Esophagus muscularis mucosa (tissue), 4 donors: ENCODE results near the gene LRRC71. TPM values are rescaled to one million over a fixed set of nuclear protein-coding genes. Genes with fewer than 3 reads are reported as not detected.

Source experiments
- DNase-seq: peaks from one replicate; pipeline ENCODE4 v3.0.0-alpha.2; 2017; ENCODE audit errors: extremely low spot score
- H3K27ac ChIP-seq, 4 donors: fragments of 200-600 bp; sonication (generic); replicated peaks in 1 of 4; 1 replicate in 3 of 4; 2 replicates in 1 of 4; pipeline ENCODE4 v1.5.1; 2016 to 2019; ENCODE audit warnings: mild to moderate bottlenecking in 1 of 4
- H3K27me3 ChIP-seq, 4 donors: fragments of 200-600 bp; sonication (generic); one replicate each; pipeline versions ENCODE4 v1.5.1 to v1.6.0; 2016 to 2019
- H3K36me3 ChIP-seq, 4 donors: fragments of 200-600 bp; sonication (generic); one replicate each; pipeline ENCODE4 v1.5.1; 2016 to 2019
- H3K4me1 ChIP-seq, 4 donors: fragments of 200-600 bp; sonication (generic); one replicate each; pipeline ENCODE4 v1.5.1; 2016 to 2019
- H3K4me3 ChIP-seq, 4 donors: fragments of 200-600 bp; sonication (generic); 1 replicate in 2 of 4; 2 replicates in 2 of 4; pipeline ENCODE4 v1.5.1; 2016 to 2019; ENCODE audit warnings: mild to moderate bottlenecking in 4 of 4, moderate library complexity in 1 of 4
- H3K9me3 ChIP-seq, 4 donors: fragments of 200-600 bp; sonication (generic); 1 replicate in 3 of 4; 2 replicates in 1 of 4; pipeline ENCODE4 v1.5.1; 2016 to 2019
- EP300 ChIP-seq: sonication (generic); formaldehyde crosslinking; IDR thresholded peaks from one replicate; pipeline ENCODE4 v1.6.1; 2017; ENCODE audit warnings: antibody characterized with exemption
- POLR2A ChIP-seq: fragments of 450-650 bp; IDR thresholded peaks from one replicate; pipeline ENCODE4 v1.6.1; 2017; ENCODE audit warnings: antibody characterized with exemption, moderate library complexity, mild to moderate bottlenecking, low read depth
- POLR2AphosphoS5 ChIP-seq, 2 donors: sonication (generic); formaldehyde crosslinking; IDR thresholded peaks; one replicate each; pipeline ENCODE4 v1.6.1; 2017; ENCODE audit warnings: antibody characterized with exemption in 2 of 2
- WGBS: methylation state at CpG from one replicate; pipeline ENCODE4 v1.1.5; 2018; 5-methylcytosine and 5-hydroxymethylcytosine counted together
- intact Hi-C: fragments of 100-400 bp; cut with DNase I; formaldehyde crosslinking; loops from one replicate; pipeline ENCODE4 v1.15.1; 2023
- total RNA-seq, 4 donors: library from RNA; depleted of rRNA; stranded (reverse); fragments of >200 nt; gene quantifications; one replicate each; pipeline versions ENCODE4 v1.1.0 to v1.2.1, GENCODE V29; 2016
- TF ChIP-seq, protein P1 (sequence below), 3 experiments: fragments of 200-600 bp in 2 of 3; fragments of 450-650 bp in 1 of 3; sonication (generic) in 2 of 3; IDR thresholded peaks; one replicate each; pipeline ENCODE4 v1.5.1; 2017 to 2019; ENCODE audit warnings: antibody characterized with exemption in 3 of 3, mild to moderate bottlenecking in 2 of 3, moderate library complexity in 1 of 3

The LRRC71 gene
- total RNA-seq, 4 donors from 2014 or later: not detected

GRCh38 chr1:156887734-156888133 lies 32.7 kb upstream of the LRRC71 start:
- H3K4me1 ChIP-seq: peaks cover 4 to 17% (median 12%) of the 10 kb centered on the region in 4 donors
- WGBS: 59% methylated on average over 6 of the region's 6 CpGs
- H3K4me3 ChIP-seq: no peak overlapping the region
- H3K36me3 ChIP-seq: no peaks in the 10 kb centered on the region
- H3K9me3 ChIP-seq: no peaks in the 10 kb centered on the region
- H3K27ac ChIP-seq: no peak overlapping the region
- peaks cover 0 to 63% (median 3%) of the 10 kb centered on the region in 4 donors for H3K27me3 ChIP-seq
- TF ChIP-seq POLR2A (no peak), EP300 (no peak), POLR2AphosphoS5 (IDR thresholded peaks at IDR 0.05) (no peak)
- TF ChIP-seq, protein P1, sequence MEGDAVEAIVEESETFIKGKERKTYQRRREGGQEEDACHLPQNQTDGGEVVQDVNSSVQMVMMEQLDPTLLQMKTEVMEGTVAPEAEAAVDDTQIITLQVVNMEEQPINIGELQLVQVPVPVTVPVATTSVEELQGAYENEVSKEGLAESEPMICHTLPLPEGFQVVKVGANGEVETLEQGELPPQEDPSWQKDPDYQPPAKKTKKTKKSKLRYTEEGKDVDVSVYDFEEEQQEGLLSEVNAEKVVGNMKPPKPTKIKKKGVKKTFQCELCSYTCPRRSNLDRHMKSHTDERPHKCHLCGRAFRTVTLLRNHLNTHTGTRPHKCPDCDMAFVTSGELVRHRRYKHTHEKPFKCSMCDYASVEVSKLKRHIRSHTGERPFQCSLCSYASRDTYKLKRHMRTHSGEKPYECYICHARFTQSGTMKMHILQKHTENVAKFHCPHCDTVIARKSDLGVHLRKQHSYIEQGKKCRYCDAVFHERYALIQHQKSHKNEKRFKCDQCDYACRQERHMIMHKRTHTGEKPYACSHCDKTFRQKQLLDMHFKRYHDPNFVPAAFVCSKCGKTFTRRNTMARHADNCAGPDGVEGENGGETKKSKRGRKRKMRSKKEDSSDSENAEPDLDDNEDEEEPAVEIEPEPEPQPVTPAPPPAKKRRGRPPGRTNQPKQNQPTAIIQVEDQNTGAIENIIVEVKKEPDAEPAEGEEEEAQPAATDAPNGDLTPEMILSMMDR (IDR thresholded peaks at IDR 0.05): no peak
- intact Hi-C loops: loop anchor here (10.0 kb wide), 1 partner anchor 203 kb away; no protein-coding TSS in a partner anchor
- no peak for DNase-seq

DNA sequence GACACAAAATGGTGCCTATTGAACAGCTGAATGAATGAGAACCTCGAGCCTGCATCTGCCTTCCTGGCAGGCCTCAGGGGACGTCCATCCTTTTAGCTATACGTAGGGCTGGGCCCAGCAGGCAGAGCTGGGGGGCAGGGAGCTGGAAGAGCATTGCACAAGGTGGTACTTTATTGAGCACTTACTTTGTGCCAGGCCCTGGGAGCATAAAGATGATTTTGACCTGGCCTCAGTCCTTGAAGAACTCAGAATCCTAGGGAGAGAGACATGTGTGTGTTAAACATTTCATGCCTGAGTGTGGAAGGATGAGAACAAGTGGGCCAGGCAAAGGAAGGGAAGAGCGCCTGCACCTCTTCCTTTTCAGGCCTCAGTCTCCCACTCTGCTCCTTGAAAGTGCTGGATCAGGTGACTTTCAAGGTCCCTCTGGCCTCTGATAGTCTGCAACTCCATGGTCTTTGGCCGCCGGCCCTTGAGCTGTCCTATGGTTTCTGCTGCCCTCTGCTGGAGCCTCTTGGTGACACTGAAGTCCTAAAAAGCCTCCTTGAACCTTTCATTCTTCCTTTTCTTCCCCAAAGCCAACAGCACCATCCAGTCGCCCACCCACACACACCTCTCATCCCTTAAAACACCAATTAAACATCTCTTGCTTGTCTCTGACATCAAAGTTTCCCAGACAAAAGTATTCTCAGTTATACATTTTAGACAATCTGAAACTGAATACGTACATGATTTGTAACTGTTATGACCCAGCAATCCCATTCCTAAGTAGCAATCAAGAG lies 30.4 kb upstream of the LRRC71 start:
- peaks cover 12 to 31% (median 27%) of the 10 kb centered on the region in 4 donors for H3K4me1 ChIP-seq
- H3K27ac ChIP-seq: no peak overlapping the region
- peak in 1 of 2 donors; percentile 38 for TF ChIP-seq POLR2AphosphoS5 (IDR thresholded peaks at IDR 0.05)
- TF ChIP-seq, protein P1 (IDR thresholded peaks at IDR 0.05): peak; percentile 74 to 79 (median 77)
- TF ChIP-seq EP300: no peak
- WGBS: 48% methylated on average over 8 of the region's 8 CpGs
- no peaks in the 10 kb centered on the region for H3K36me3 ChIP-seq
- H3K4me3 ChIP-seq: no peak overlapping the region
- intact Hi-C loops: loop anchor here (10.0 kb wide), 1 partner anchor 205 kb away; no protein-coding TSS in a partner anchor
- H3K27me3 ChIP-seq: peaks cover 0 to 65% (median 19%) of the 10 kb centered on the region in 4 donors
- H3K9me3 ChIP-seq: no peaks in the 10 kb centered on the region
- peak; percentile 96 for DNase-seq

DNA sequence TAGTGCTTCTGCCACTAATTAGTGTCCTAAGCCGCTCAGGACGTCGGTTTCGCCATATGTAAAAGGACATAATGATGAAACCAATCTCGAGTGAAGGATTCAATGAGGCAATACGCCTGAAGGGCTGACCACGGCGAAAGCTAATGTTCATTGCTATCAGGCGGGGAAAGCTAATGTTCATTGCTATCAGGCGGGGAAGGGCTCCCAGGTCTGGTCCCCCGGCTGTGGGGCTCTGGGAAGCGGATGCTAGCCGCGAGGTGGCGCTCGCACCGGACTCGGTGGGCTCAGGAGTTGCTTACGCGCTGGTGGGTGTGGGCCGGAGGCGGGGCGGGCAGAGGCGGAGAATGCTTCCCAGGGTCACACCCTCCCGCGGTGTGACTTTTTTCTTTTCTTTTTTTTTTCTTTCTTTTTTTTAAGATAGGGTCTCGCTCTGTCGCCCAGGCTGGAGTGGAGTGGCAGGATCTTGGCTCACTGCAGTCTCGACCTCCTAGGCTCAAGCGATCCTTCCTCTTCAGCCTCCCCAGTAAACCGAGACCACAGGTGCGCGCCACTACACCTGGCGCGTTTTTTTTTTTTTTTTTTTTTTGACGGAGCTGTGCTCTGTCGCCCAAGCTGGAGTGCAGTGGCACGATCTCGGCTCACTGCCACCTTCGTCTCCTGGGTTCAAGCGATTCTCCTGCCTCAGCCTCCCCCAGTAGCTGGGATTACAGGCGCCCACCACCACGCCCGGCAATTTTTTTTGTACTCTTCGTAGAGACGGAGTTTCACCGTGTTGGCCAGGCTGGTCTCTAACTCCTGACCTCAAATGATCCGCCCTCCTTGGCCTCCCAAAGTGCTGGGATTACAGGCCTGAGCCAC lies 28.0 kb upstream of the LRRC71 start:
- Histone ChIP-seq H3K4me1 (peaks cover 28 to 55% (median 49%) of the 10 kb centered on the region in 4 donors), H3K9me3 (no peaks in the 10 kb centered on the region), H3K4me3 (peak overlapping the region; percentile 52 to 66 (median 55)), H3K27me3 (peaks cover 0 to 67% (median 19%) of the 10 kb centered on the region in 4 donors), H3K27ac (peak overlapping the region; percentile 80 to 91 (median 85)), H3K36me3 (no peaks in the 10 kb centered on the region)
- TF ChIP-seq POLR2A (no peak), POLR2AphosphoS5 (IDR thresholded peaks at IDR 0.05) (peak; percentile 20 to 75)
- TF ChIP-seq, protein P1 (IDR thresholded peaks at IDR 0.05): peak; percentile 71 to 80 (median 74)
- intact Hi-C loops: no loop called here
- WGBS: 15% methylated on average over 46 of the region's 48 CpGs
- DNase-seq: peak; percentile 96

GRCh38 chr1:156893048-156893953 lies 27.1 kb upstream of the LRRC71 start, which contains the start of gene PEAR1:
Gene PEAR1 (plus strand): TSS chr1:156893718. CDS start chr1:156903927, 10,209 bp downstream.
- peak within 1 kb of the TSS; percentile 80 to 91 (median 85) for H3K27ac ChIP-seq
- no peaks in the 10 kb centered on the region for H3K9me3 ChIP-seq
- WGBS: 22% methylated on average over 37 of the region's 60 CpGs
- TF ChIP-seq POLR2AphosphoS5 (IDR thresholded peaks at IDR 0.05) (peak; percentile 43 to 70), POLR2A (no peak)
- DNase-seq: no peak
- peak within 1 kb of the TSS; percentile 52 to 66 (median 55) for H3K4me3 ChIP-seq
- intact Hi-C loops: no loop called here
- H3K27me3 ChIP-seq: peaks cover 0 to 64% (median 19%) of the 10 kb centered on the region in 4 donors
- H3K36me3 ChIP-seq: no peaks in the 10 kb centered on the region
- peaks cover 32 to 59% (median 57%) of the 10 kb centered on the region in 4 donors for H3K4me1 ChIP-seq
